GM21423 (cell line): ENCODE data around the gene PPP2R3A.

Experiments used
- ATAC-seq: cut with Tn5 transposase; IDR thresholded peaks from one replicate; pipeline ENCODE4 v1.9.1; 2021; ENCODE audit warnings: mild to moderate bottlenecking, moderate library complexity; ENCODE audit not compliant: unreplicated experiment

PPP2R3A gene

DNA sequence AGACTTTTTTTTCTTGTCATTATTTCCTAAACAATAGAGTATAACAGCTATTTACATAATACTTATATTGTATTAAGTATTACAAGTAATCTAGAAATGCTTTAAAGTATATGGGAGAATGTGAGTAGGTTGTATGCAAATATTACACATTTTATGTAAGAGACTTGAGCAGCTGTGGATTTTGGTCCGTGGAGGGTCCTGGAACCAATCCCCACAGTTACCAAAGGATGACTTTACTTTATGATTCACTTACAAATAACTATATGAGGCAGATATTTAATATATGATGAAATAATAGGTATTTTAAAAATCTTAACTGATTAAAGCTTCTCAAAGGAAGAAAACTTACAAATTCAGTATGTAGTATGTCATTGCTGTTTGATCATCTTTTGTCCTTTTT is 56.3 kb downstream of the PPP2R3A start:
- no peak for ATAC-seq

- no peak for ATAC-seq
Observed at GRCh38 chr3:136022529-136023263, 57.2 kb downstream of the PPP2R3A start.

DNA sequence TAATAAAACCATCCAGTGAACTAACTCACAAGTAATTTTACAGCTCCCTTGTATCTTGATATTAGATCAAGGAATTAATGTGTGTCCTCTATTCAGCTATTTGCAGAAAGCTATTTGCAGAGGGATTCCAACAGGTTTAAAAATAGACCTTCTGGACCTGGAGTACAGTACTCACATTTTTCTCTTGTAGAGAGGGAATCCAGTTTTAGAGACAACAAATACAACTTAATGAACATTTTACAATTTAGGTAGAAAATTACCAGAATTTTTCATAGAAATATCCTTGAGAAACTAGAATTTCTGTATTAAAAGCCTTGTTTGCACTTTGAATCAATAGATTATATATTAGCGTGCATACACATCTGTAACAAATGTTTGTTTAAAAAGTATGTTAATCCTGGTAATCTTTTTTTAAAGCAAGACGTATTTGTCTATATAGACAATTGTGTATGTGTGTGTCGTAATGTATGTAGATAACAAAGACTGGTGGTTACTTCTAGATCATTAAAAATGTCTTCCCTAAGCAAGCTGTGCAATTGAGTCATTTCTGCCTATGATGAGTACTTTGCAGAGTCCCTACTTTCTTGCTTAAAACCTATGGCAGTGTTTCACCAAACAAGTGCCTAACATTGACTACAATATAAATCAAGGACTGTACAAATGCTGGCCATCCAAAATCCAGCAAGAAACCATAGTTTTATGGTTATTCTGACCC is 57.9 kb downstream of the PPP2R3A start:
- no peak for ATAC-seq

GRCh38 chr3:136036306-136036705 is 70.8 kb downstream of the PPP2R3A start:
- no peak for ATAC-seq

- no peak for ATAC-seq
Observed at GRCh38 chr3:136038668-136039067, 73.1 kb downstream of the PPP2R3A start.

GRCh38 chr3:136042608-136043221 is 77.2 kb downstream of the PPP2R3A start:
- ATAC-seq = no peak

DNA sequence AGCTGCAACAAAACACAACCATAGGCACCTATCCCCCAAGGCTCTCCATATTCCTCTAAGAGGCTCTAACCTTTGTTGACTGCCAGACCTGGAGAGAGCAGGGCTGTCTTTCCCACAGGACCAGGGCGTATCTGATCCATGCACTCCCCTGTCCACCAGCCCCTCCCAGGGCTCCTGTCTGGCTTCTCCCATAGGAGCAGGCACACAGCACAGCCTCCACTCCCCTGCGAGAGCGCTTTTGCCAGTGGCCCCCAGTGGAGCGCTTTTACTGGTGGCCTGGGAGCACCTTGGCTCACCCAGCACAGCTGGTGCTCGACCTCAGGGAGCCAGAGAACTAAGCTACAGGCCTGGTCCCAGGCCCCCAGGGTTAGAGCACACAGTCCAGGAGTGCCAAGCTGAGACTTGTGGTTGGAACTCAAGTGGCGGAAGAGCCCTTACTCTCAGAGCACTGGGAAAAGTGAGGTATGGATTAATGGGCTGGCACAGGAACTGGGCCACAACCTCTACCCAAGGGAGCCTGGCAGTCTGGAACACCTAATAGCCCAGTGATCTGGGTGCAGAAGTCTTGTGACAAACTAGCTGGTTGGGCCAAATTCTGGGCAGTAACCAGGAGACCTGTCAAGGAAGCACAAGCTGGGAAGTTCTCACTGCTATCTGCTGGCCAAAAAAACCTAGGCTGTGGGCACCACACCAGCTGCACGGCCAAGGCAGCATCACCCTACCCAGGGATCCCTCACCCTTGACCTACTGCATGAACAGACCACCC is 79.6 kb downstream of the PPP2R3A start:
- ATAC-seq = no peak

DNA sequence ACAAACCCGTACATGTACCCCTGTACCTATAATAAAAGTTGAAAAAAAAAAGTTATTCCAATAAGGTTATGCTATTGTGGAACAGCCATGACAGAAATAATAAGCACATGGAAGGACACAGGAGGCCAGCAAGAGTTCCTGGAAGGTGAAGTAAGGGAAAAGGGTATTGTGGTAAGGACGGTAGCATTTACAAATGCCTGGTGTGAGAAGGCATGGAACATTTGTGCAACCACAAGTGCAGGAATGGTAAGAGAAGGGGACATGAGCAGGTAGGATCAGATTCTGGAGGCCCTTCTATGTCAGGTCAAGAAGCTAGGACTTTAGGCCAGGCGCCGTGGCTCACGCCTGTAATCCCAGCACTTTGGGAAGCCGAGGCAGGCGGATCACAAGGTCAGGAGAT is 82.5 kb downstream of the PPP2R3A start:
- ATAC-seq = no peak

GRCh38 chr3:136050250-136050649 is 84.7 kb downstream of the PPP2R3A start:
- no peak for ATAC-seq

GRCh38 chr3:136055491-136055890 is 90.0 kb downstream of the PPP2R3A start:
- no peak for ATAC-seq

GRCh38 chr3:136067211-136067610 is 101.7 kb downstream of the PPP2R3A start:
- no peak for ATAC-seq

GRCh38 chr3:136068708-136069107 is 103.2 kb downstream of the PPP2R3A start:
- ATAC-seq = no peak

GRCh38 chr3:136069933-136070332 is 104.4 kb downstream of the PPP2R3A start:
- no peak for ATAC-seq

DNA sequence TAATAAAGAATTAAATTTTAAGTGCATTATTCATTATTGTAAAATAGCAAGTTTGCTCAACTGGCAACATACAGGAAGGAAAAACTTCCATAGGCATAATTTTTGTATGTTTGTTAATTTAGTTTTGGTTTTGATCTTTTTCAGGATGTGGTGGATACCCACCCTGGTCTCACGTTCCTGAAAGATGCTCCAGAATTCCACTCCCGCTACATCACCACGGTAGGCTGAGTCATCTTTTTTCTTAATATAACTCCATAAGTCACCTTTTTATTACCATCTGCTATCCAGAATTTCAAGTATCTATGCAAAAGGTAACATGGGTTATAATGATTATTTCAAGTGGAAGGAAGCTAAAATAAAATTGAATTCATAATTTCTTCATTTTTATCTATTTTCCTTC is 104.8 kb downstream of the PPP2R3A start:
- no peak for ATAC-seq

- no peak for ATAC-seq
Observed at GRCh38 chr3:136070953-136071949, 105.7 kb downstream of the PPP2R3A start.

DNA sequence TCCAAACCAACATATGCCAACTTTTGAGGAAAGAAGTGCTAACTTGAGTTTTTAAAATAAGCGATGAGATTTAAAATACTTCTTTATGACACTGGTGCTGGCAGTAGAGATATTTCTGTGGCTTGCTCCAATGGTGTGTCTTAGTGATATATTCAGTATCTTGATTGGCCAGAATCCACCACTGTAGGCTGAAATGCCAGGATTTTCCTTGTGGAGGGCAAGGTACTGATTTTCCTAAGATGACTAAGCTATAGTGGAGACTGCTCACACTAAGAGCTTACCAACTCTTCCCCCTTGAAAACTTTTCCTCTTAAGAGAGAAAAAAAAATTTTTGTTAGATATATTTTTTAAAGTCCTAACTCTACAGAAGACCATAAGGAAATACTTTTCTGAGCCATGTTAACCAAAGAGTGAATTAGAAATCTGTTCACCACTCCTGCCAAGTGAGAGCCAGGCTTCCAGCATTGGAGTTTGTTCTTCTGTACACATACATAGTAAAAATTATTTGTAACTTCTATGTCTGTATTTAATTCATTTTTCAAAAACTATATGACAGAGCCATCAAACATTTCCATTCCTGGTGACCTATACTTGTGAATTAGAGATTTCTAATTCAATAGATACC is 109.1 kb downstream of the PPP2R3A start:
- no peak for ATAC-seq

DNA sequence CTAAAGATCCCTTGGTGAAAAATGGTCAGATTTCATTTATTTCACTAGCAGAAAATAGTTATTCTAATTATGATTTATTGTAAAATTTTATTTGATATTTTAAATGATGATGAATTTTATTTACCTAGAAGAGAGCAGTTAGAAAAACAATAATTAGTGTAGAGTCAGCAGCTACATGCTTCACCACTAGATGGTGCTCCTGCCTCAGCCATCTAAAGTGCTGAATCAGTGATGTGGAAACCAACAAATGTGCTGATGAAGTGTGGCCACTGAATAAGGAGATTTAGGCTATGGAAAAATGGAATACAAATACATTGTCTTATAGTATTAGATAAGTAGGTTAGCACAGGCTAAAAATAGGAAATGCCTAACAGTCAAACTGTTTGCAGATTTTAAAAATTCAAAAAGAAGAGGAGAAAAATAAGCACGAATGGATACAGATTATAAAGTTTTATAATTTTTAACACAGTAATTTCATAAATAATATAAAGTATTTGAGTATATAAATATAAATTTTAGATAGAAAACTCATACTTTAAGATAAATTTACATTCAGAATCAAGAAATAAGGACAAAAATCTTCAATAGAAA is 109.8 kb downstream of the PPP2R3A start:
- no peak for ATAC-seq

DNA sequence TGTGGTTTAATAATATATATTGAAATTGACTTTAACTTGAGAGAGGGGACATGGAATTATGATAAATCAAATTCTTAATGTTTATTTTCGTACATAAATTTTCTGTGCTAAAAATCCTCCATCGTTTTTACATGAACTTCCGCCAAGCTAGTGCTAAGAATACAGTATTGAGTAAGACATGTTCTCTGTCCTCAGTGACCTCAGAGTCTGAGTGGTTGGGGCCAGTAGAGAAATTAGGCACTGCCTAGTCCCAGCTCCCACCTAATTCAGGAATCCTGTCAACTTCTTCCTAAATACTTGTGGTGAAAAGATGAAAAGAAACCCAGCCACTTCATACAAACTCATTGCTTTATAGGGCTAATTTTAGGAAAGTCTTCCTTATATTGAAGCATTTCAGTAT is 110.3 kb downstream of the PPP2R3A start:
- ATAC-seq = no peak
